GM19328 (cell line): ENCODE data around the gene SYTL3.

Experiments used
- ATAC-seq: cut with Tn5 transposase; IDR thresholded peaks from one replicate; pipeline ENCODE4 v1.9.1; 2021; ENCODE audit warnings: mild to moderate bottlenecking, moderate library complexity; ENCODE audit not compliant: unreplicated experiment

SYTL3 gene

DNA sequence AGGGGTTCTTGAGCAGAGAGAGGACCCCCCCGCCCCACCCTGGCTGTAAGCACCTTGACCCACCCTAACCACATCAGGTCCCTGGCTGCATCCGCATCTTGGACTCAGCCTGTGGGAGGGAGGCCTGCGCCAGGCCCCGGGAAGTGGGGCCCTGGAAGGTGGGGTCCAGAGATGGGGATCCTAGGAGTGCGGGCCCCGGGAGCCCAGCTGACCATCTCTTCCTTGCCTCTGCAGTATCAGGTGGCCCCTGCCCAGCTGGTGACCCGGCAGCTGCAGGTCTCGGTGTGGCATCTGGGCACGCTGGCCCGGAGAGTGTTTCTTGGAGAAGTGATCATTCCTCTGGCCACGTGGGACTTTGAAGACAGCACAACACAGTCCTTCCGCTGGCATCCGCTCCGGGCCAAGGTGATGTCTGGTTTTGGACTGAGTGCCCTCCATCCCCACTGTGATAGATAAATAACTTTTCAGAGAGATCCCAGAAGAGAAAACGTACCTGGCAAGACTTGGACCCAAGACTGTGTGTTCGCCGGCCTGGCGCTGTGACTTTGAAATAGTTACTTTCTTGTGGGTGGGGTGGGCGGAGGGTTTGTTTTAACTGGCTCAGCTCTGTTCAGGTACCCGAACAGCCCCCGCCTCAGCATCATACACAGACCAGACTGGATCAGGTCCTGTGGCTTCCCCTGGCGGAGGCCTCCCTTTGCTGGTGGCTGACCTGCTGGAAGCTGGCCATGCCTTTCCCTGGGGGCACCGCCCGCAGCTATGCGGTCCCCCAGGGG is 107.3 kb downstream of the SYTL3 start:
- ATAC-seq = no peak

DNA sequence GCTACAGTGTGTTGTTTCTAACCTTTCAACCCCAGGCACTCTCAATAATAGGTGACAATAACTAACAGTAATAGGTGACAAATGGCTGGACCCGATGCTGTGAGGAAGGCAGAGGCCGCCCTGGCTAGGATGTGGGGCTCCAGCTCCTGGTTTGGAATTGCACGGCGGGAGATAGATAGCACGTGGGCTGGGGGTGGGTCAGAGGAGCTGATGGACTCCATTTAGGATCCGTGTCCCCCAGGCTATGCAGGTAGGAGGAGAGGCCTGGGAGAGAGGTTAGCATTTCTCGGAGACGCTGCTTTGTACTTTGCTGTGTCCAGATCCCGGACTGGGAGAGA is 107.9 kb downstream of the SYTL3 start:
- no peak for ATAC-seq

DNA sequence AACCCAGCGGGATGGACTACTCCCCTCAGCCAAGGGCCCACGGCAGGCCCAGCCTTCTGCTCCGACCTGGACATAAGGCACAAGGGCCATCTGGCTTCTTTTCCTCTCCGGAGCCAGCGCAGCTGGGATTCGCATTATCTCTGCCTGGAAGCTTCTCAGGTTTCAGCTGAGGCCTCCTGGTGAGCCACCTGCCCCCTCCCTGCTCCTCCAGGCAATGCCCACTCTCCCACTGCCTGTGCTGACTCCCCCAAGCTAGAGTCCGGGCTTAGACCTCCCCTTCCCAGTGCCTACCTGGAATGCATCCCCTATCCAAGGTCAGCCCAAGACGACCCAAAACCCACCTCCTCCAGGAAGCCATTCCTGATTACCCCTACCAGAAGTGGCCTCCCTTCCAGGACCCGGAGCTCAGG is 108.6 kb downstream of the SYTL3 start:
- no peak for ATAC-seq

DNA sequence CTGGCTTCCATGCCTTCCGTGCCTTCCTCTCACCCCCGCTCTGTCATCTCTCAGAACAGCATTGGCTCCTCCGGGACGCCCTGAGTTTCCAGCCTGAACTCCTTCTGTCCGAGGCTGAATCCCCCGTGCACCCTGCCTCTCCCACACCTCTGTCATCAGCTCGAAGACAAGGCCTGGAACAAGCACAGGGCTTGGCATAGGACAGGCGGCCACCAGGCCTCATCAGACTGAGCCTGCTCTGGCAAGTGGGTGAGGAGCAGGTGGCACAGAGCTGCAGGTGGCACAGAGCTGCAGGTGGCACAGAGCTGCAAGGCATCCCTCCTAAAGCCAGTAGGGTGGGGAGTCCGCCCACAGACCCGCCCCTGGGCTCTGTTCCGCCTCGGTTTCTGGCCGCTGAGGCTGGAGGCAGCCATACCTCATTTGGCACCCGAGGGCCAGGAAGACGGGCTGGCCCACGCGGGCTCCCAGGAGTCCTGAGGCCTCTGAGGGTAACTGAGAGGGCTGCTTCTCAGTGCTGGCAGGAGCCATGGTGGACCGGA is 109.2 kb downstream of the SYTL3 start:
- ATAC-seq = no peak

DNA sequence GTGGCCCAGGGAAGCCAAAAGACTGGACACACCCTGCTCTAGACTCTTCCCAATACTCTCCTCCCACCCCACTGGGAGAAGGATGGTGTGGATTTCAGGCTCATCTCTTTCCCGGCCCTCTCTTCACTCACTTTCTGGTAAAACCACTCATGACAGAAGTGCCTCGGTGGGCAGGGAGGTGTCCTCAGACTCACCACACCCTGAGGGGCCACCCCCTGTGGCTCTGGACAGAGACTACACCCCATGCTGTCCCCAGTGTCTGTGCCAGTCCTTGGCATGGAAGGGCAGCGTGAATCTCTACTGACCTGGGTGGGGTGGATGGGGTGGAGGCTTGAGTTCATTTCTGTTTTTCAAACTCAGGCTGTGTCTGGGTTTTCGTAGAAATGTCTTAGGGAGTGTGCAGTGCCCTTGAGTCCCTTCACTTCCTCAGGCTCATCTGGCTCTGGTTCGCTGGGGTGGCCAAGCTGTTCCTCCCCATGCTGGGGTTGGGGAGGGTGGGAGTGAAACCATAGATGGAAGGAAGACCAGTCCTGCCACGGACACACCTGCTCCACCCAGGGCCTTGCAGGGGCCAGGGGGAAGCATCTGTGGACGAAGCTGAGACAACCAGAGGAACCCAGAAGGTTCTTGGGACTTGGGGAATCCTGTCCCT is 110.2 kb downstream of the SYTL3 start:
- ATAC-seq = no peak

DNA sequence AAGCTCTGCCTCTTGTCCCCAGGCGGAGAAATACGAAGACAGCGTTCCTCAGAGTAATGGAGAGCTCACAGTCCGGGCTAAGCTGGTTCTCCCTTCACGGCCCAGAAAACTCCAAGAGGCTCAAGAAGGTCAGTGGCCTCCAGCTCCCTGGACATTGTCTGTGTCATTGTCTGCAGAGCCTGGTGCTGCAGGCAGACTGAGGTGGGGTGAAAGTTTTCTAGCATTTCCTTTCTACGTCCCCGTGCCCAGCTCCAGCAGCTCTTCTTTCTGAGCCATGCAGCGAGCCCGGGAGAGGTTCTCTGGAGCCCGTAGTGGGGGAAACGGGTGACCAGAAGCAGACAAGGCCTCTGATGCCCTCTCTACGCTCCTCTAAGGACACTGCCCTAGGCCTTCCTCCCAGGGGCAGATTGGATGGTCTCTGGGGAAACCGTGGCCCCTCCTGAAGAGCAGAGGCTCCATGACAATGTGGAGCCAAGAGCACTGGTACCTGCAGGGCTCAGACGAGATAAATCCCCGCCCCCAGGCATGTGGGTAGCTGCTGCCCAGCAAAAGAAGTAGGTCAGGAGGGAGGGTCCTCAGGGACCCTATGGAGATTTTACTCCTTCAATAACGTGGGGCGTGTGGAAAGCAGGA is 110.9 kb downstream of the SYTL3 start:
- ATAC-seq = no peak

DNA sequence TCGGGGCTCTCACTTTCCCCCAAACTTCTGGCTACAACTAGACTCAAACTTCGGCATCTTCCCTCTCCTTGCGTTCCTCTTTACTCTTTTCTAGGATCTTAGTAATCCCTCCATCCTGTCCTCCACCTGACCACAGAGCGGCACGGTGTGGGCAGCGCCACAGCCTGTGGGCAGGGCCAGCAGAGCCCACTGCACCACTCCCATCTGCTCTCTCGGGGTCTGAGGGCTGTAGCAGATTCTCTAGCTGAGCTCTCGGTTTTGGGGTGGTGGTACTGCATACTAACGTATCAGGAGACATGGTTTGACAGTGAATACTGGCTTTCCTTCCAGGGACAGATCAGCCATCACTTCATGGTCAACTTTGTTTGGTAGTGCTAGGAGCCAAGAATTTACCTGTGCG is 111.9 kb downstream of the SYTL3 start:
- no peak for ATAC-seq

DNA sequence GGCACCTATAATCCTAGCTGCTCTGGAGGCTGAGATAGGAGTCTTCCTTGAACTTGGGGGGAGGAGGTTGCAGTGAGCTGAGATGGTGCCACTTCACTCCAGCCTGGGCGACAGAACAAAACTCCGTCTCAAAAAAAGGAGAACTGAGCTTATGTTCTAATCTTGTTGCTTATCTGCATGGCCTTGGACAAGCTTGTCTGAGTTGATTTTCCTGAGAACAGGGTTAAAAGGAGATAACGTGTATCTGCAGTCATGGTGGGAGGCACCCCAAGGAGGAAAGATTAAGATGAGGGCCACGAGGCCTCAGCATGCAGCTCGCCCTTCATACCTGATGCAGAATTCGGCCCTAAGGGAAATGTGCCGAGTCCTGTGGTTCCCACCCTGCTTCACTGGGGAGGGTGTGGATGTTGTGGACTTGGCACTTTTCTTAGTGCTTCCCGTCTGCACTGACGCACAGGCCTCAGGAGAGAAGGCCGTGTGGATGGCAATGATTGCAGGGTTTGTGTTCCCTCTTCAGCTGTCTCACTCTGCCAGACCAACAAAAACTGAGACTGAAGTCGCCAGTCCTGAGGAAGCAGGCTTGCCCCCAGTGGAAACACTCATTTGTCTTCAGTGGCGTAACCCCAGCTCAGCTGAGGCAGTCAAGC is 113.1 kb downstream of the SYTL3 start:
- ATAC-seq = no peak

DNA sequence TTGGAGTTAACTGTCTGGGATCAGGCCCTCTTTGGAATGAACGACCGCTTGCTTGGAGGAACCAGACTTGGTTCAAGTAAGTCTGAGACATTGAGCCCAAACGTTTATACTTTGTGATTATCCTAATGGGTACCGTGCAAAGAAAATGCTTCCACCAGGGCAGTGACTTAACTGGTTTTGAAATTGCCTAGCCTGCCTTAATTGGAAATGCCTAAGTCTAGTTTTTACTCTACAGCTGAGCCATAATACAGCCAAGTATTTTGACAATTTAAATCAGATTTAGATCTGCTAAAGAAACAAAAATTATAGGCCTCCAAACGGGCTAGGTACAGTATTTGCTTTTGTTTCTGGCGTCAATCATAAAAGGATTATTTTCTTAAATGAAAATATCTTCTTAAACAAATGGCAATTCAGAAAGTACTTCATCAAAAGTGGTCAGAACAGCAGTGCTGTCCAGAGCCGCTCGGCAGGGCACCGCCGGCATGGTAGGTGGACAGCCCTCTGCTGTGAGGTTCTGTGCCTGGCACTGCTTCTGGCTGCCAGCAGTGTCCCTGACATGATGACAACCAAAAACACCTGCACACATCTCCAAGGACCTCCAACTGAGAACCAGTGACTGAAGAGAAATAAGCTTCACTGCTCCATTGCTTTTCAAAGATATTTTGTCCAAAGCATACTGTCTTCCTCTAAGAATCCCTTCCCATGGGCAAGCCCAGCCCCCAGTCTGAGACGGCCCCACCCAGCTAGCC is 113.8 kb downstream of the SYTL3 start:
- ATAC-seq = no peak

DNA sequence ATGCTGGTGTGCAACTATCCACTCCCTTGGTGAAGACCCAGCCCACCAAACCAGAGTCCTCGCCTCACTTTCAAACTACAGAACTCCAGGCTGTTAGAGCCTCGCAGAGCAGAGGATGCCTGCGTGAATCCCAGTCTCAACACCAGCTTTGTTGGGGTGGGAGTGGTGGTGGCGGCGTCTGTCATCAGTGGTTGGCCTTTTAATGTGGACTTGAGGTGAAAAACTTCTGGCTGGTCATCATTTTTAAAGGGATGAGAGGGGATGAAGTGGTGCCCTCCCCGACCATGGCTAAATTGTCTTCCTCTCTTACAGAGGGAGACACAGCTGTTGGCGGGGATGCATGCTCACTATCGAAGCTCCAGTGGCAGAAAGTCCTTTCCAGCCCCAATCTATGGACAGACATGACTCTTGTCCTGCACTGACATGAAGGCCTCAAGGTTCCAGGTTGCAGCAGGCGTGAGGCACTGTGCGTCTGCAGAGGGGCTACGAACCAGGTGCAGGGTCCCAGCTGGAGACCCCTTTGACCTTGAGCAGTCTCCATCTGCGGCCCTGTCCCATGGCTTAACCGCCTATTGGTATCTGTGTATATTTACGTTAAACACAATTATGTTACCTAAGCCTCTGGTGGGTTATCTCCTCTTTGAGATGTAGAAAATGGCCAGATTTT is 114.5 kb downstream of the SYTL3 start:
- ATAC-seq = no peak

DNA sequence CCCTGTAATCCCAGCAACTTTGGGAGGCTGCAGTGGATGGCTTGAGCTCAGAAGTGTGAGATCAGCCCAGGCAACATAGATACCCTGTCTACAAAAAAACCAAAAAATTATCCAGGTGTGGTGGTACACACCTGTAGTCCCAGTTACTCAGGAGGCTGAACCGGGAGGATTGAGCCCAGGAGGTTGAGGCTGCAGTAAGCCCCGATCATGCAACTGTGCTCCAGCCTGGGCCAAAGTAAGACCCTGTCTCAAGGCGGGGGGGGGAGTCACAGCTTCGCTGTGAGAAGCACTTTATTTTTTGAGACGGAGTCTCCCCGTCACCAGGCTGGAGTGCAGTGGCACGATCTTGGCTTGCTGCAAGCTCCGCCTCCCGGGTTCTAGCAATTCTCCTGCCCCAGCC is 115.1 kb downstream of the SYTL3 start:
- ATAC-seq = no peak

DNA sequence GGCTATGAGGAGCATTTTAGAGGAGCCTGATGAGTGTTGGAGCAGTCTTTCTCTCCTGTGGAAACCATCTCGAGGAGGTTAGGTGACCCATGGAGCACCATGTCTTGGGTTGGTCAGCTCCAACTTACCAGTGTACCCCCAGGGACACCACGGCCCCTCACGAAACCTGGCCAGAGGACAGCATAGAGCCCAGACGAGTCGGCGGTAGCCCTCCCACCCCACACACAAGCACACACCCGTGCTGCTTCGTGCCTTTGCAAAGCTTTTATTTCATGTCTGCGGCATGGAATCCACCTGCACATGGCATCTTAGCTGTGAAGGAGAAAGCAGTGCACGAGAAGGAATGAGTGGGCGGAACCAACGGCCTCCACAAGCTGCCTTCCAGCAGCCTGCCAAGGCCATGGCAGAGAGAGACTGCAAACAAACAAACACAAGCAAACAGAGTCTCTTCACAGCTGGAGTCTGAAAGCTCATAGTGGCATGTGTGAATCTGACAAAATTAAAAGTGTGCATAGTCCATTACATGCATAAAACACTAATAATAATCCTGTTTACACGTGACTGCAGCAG is 115.7 kb downstream of the SYTL3 start:
- ATAC-seq = no peak

DNA sequence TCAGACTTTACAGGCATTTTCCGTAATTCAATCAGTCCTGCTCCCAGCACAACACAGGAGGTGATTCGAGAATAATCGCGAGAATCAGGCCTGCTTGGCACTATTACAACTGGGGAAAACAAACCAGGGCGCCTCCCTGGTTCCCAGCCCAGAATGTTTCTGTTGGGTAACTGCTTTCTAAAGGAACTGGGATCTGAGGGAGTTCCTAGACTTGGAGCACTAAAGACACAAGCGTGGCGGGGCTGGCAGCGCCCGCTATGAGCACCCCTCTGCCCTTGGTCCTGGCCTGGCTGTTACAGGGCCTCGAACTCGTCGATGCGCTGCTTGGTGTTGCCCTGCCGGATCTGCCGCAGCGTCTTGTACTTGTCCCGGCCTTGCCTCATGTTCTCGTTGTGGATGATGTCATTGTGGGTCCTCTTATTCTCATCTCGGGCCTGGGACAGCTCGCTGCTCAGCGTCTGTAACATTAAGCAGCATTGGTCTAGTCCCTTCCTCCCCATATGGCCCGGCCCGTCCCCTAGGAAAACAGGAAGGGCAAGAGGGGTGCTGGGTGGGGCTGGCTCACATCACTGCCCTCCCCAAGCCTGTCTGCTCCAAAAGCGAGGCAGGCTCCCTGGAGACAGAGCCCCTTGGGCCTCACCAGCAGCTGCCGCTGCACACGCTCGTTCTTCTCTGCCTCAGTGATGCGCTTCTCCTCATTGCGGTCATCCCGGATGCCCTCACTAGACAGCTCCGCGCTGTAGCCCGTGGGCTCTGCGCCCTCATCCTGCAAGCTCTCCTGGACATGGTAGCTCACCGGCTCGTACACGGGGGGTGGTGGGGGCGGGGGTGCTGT is 117.0 kb downstream of the SYTL3 start:
- no peak for ATAC-seq

DNA sequence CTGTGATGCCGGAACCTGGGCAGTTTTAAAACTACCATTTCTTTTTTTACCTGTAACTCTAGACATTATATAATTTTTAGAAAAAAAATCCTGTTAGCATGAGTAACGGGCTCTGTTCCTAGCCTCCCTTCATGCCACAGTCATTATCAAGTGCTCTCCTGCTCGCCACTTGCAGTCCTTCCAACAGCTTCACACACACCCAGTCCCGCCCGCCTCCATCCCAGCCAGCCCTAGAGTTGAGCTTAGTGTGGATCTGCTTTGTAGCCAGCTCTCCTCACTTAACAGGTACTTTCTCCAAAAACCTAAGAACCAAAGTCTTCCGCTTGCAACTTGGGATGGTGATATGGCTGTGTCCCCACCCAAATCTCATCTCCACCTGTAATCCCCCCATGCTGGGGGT is 117.9 kb downstream of the SYTL3 start:
- ATAC-seq = no peak

DNA sequence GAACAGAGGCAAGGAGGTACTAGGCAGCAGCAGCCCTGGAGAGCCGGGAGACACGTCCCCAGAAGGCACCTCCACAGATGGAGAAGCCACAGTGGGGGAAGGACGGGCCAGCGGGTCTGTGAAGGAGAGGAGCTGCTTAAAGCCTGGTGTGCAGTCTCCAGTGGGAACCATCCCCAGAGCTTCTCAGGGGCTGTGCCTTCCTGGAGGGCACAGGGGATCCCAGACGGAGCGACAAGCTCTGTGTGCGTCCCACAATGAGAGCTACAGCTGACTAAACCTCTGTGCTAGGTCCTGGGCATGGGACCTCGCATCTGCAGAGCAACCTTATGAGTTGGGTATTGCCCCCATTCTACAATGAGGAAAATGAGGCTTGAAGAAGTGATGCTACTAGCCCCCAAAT is 118.6 kb downstream of the SYTL3 start:
- no peak for ATAC-seq

DNA sequence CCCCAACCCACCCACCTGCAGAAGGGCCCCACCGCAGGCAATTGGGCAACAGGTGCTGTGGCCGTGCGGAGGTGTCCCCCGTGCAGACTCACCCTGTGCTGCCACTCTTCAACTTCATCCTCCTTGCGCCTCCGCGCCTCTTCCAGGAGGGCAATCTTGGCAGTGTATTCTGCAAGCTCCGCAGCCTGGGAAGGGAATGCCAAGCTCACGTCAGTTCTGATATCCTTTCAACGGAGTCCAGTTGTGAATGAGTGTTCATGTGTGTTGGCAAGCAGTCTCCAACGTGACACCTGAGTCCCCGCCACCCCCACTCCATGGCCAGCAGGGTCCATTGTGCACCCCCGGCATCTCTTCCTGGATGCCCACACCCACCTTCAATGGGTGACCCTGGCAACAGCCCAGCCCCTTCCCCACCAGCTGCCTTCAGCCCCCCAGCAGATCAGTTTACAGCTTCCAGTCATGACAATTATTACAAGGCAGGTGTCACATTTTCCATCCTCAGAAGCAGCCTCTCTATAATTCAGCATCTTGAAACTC is 119.4 kb downstream of the SYTL3 start:
- ATAC-seq = no peak

DNA sequence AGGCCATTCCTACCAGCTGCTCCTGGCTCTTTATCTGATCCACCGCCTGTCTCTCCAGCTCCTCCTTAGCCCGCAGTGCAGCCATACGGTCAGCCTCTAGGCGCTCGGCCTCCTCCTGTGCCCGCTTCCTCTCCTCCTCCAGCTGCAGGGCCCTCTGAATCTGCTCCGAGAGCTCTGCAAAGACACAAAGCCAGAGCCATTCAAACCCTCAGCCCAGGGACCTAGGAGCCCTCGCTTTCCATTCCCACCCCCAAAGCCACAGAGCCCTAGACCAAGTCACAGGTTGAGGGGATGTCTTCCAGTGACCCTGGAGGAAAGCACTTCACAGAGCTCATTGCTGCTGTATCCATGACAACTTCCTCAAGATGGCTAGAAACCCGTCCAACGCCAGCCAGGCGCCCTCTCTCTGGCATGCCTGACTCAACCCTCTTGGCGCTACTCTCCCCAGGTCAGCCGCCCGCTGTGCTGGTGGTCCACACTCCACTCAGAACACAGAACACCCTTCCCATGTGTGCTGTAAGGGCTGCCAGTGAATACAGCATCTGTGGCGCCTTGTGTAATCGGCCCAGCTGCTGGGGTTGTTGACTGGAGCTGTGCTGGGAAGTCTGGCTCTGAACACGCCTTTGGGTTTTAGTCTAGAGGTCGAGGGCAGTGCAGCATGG is 120.0 kb downstream of the SYTL3 start:
- ATAC-seq = no peak
